ENCODE measurements around the gene NEGR1. TPM values are rescaled to one million over a fixed set of nuclear protein-coding genes. Genes with fewer than 3 reads are reported as not detected.

NEGR1 gene
- total RNA-seq, 2 experiments from 2014 or later: not detected

DNA sequence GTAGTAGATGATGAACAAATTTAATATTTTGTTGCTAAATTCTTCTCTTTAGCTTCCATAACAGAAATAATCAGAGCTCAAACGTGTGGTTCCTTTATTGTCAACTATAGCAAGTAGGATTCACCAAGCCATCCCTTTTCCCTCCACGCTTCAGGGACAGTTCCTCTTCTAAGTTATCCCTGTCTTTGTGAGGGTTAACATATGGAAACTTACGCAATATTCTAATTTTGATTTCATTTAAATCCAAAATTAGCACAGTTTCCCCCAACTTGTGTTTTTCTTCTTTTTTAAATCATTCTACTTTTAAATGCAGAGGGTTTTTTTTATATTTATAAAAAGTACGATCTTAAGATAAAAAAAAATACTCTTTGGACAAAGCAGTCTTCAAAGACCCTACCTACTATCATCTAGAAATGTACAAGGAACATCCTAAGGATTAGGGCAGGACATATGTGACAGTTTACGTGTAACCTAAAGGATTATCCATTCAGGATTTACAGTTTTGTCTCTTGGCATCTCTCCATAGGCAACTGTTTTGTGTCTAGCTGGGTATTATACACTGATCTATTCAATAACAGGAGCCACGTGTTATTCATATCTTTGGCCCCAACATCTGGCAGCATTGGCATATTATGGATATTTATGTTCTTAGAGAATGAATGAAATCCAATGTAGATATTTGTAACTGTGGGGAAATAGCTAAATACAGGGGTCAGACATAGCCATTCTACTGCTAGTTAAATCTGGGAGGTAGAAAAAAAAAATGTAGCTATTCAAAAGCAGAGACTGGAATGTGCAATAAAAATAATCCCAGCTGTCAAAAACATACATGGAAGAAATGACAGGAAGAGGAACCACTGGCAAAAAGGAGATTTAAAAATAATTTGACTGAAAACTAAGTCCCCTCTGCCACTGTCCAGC lies 272.9 kb downstream of the NEGR1 start:
- Histone ChIP-seq H3K4me2 (ENCODE audit: low read length) (no peak overlapping the region), H3K79me2 (ENCODE audit: insufficient read depth, low read depth, low read length) (no peaks in the 10 kb centered on the region), H3K9me2 (ENCODE audit: insufficient read depth, low read length) (no peaks in the 10 kb centered on the region), H2AFZ (ENCODE audit: low read length) (no peak overlapping the region), H3K9me3 (ENCODE audit: low read length) (no peaks in the 10 kb centered on the region), H3K27ac (ENCODE audit: low read depth, low read length, poor library complexity, severe bottlenecking) (no peak overlapping the region), H4K20me1 (ENCODE audit: insufficient read depth, low read length) (no peaks in the 10 kb centered on the region), H3K4me1 (ENCODE audit: insufficient read depth, low read length, poor library complexity, severe bottlenecking) (no peaks in the 10 kb centered on the region), H3K4me3 (ENCODE audit: low read depth, low read length, poor library complexity, severe bottlenecking) (no peak overlapping the region), H3K36me3 (ENCODE audit: insufficient read depth, low read length) (no peaks in the 10 kb centered on the region)
- ChIA-PET CTCF (ENCODE audit: unreplicated experiment) (no interaction called here), POLR2A (no interaction called here)
- no peak for TF ChIP-seq EZH2phosphoT487 (IDR thresholded peaks at IDR 0.05; ENCODE audit: borderline replicate concordance, low read depth, low read length)
- TF ChIP-seq, protein P1, sequence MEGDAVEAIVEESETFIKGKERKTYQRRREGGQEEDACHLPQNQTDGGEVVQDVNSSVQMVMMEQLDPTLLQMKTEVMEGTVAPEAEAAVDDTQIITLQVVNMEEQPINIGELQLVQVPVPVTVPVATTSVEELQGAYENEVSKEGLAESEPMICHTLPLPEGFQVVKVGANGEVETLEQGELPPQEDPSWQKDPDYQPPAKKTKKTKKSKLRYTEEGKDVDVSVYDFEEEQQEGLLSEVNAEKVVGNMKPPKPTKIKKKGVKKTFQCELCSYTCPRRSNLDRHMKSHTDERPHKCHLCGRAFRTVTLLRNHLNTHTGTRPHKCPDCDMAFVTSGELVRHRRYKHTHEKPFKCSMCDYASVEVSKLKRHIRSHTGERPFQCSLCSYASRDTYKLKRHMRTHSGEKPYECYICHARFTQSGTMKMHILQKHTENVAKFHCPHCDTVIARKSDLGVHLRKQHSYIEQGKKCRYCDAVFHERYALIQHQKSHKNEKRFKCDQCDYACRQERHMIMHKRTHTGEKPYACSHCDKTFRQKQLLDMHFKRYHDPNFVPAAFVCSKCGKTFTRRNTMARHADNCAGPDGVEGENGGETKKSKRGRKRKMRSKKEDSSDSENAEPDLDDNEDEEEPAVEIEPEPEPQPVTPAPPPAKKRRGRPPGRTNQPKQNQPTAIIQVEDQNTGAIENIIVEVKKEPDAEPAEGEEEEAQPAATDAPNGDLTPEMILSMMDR (conservative IDR thresholded peaks at IDR 0.05; ENCODE audit: low read length): no peak
- intact Hi-C loops (cut with micrococcal nuclease; ENCODE audit: unreplicated experiment): no loop called here
- no peak for DNase-seq (ENCODE audit: low spot score)
- no TSS peak for BruUV-seq (replicated peaks)

DNA sequence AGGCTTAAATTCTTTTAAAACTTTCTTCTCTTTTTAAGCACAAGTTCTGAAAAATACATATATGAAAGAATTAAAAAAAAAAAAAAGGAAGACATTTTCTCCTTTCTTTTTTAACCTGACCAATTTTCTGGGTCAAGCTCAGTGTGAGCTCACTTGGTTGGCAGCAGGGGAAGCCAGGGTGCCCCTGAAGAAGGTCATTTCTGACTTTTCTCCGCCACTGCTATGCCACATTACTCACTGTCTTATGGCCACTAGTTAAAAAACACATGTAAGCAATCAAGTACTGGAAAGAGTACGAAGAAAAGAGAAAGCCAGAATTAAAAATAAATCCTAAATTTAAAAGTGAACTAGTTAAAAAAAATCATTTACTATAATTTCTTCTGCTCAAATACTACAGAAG lies 275.0 kb downstream of the NEGR1 start:
- no peak overlapping the region for H2AFZ ChIP-seq (ENCODE audit: low read length)
- no TSS peak for BruUV-seq (replicated peaks)
- H3K27ac ChIP-seq (ENCODE audit: low read depth, low read length, poor library complexity, severe bottlenecking): no peak overlapping the region
- H3K36me3 ChIP-seq (ENCODE audit: insufficient read depth, low read length): no peaks in the 10 kb centered on the region
- no peaks in the 10 kb centered on the region for H3K9me2 ChIP-seq (ENCODE audit: insufficient read depth, low read length)
- H4K20me1 ChIP-seq (ENCODE audit: insufficient read depth, low read length): no peaks in the 10 kb centered on the region
- intact Hi-C loops (cut with micrococcal nuclease; ENCODE audit: unreplicated experiment): no loop called here
- no peak for TF ChIP-seq EZH2phosphoT487 (IDR thresholded peaks at IDR 0.05; ENCODE audit: borderline replicate concordance, low read depth, low read length)
- TF ChIP-seq, protein P1 (conservative IDR thresholded peaks at IDR 0.05; ENCODE audit: low read length): no peak
- no peak for DNase-seq (ENCODE audit: low spot score)
- ChIA-PET POLR2A (no interaction called here), CTCF (ENCODE audit: unreplicated experiment) (no interaction called here)
- H3K4me2 ChIP-seq (ENCODE audit: low read length): no peak overlapping the region
- H3K4me1 ChIP-seq (ENCODE audit: insufficient read depth, low read length, poor library complexity, severe bottlenecking): no peaks in the 10 kb centered on the region
- H3K9me3 ChIP-seq (ENCODE audit: low read length): no peaks in the 10 kb centered on the region
- H3K4me3 ChIP-seq (ENCODE audit: low read depth, low read length, poor library complexity, severe bottlenecking): no peak overlapping the region
- H3K79me2 ChIP-seq (ENCODE audit: insufficient read depth, low read depth, low read length): no peaks in the 10 kb centered on the region

DNA sequence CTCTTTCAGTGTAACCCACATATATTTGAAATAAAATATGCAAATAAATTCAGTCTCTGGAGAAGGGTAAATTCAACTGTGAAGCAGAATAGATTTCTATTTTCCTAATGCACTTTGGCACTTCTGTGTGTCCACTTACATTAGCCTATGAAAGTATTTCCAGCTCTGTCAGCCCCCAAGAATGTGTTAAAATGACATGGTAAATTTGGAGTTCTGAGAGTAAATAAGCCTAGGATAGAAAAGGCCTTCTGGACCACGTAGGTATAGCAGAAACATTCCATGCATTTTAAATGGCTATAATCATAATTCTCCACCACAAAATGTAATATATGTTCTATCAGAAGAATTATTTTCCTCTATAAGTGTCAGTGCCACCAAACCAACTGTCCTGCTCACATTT lies 276.2 kb downstream of the NEGR1 start:
- H3K79me2 ChIP-seq (ENCODE audit: insufficient read depth, low read depth, low read length): no peaks in the 10 kb centered on the region
- no peak overlapping the region for H2AFZ ChIP-seq (ENCODE audit: low read length)
- no TSS peak for BruUV-seq (replicated peaks)
- H3K36me3 ChIP-seq (ENCODE audit: insufficient read depth, low read length): no peaks in the 10 kb centered on the region
- H3K9me3 ChIP-seq (ENCODE audit: low read length): no peaks in the 10 kb centered on the region
- no peaks in the 10 kb centered on the region for H4K20me1 ChIP-seq (ENCODE audit: insufficient read depth, low read length)
- H3K4me1 ChIP-seq (ENCODE audit: insufficient read depth, low read length, poor library complexity, severe bottlenecking): no peaks in the 10 kb centered on the region
- no peak overlapping the region for H3K4me2 ChIP-seq (ENCODE audit: low read length)
- ChIA-PET CTCF (ENCODE audit: unreplicated experiment) (no interaction called here), POLR2A (no interaction called here)
- intact Hi-C loops (cut with micrococcal nuclease; ENCODE audit: unreplicated experiment): no loop called here
- H3K27ac ChIP-seq (ENCODE audit: low read depth, low read length, poor library complexity, severe bottlenecking): no peak overlapping the region
- H3K4me3 ChIP-seq (ENCODE audit: low read depth, low read length, poor library complexity, severe bottlenecking): no peak overlapping the region
- H3K9me2 ChIP-seq (ENCODE audit: insufficient read depth, low read length): no peaks in the 10 kb centered on the region
- no peak for DNase-seq (ENCODE audit: low spot score)
- TF ChIP-seq, protein P1 (conservative IDR thresholded peaks at IDR 0.05; ENCODE audit: low read length): no peak

Measured in OCI-LY7 (cell line).